ENCODE results near the gene RAB8A. TPM values are rescaled to one million over a fixed set of nuclear protein-coding genes. Genes with fewer than 3 reads are reported as not detected.
A peak's percentile ranks its signal among the peaks of the same experiment; 100 is the strongest.
"Not testable (repeated sequence)": the region's sequence is repeated elsewhere in the genome, so short reads cannot be mapped to it uniquely, and the experiment has no call there.

Gene RAB8A
- total RNA-seq, 2 donors from 2014 or later: 28.2 to 29.8 TPM

- ATAC-seq (peak; percentile 14 to 20), DNase-seq (peak; percentile 72)
- intact Hi-C loops (cut with DNase I): loop anchor here in 1 of 2 donors (5.0 kb wide), 1 partner anchor 35 kb away; the partner anchor contains the start of gene RAB8A
Observed at GRCh38 chr19:16076958-16077611, 34.6 kb upstream of the RAB8A start.

DNA sequence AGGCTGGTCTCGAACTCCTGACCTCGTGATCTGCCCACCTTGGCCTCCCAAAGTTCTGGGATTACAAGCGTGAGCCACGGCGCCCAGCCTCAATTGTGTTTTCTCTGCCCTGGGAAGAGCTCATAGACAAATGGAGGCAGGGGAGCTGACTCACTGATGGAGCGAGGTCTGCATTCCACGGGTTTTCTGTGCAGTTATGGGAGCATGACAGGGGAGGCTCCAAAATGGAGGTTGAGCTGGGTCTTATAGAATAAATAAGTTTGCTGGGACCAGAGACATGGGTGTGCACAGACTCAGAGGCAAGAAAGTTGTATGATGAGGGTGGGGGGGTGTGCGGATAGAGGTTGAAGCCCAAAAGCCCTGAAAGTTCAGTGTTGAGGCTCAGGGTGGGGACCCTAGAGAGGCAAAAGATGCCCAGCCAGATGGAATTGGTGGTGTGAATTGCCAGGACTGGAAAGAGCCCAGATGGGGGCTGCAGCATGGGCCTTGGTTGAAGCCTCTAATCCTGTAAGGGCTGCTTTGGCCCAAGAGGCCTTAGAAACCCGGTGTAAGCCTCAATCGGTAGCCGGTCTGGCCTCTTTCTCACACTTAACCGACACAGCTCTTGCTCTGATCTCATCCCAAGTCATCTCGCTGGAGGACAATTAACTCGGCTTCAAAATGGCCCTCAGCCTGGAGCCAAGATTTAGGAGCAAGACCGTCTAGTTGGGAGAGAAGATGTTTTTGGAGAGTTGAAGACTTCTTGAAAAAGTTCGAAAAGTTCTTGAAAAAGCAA lies 33.5 kb upstream of the RAB8A start:
- no peak for ATAC-seq
- intact Hi-C loops (cut with DNase I): loop anchor here in 1 of 2 donors (5.0 kb wide), 1 partner anchor 34 kb away; the partner anchor contains the start of gene RAB8A
- no peak for DNase-seq

GRCh38 chr19:16078759-16079707 lies 32.7 kb upstream of the RAB8A start:
- ATAC-seq: peak; percentile 31 to 37
- DNase-seq: peak; percentile 76
- intact Hi-C loops (cut with DNase I): loop anchor here in 1 of 2 donors (5.0 kb wide), 1 partner anchor 33 kb away; the partner anchor contains the start of gene RAB8A

GRCh38 chr19:16084067-16084685 lies 27.5 kb upstream of the RAB8A start:
- no peak for DNase-seq
- no peak for ATAC-seq
- intact Hi-C loops (cut with DNase I): no loop called here

GRCh38 chr19:16085115-16085514 lies 26.6 kb upstream of the RAB8A start:
- intact Hi-C loops (cut with DNase I): no loop called here
- DNase-seq: no peak
- ATAC-seq: no peak

GRCh38 chr19:16087404-16087803 lies 24.3 kb upstream of the RAB8A start:
- intact Hi-C loops (cut with DNase I): not testable (repeated sequence)

GRCh38 chr19:16087940-16088339 lies 23.7 kb upstream of the RAB8A start:
- DNase-seq (no peak), ATAC-seq (peak; percentile 11 to 32)
- intact Hi-C loops (cut with DNase I): loop anchor here in 1 of 2 donors (2.0 kb wide), 1 partner anchor 17 kb away; no protein-coding TSS in a partner anchor

More at GRCh38 chr19:16087404-16087803, 24.3 kb upstream of the RAB8A start:
- not testable (repeated sequence) for DNase-seq, ATAC-seq

DNA sequence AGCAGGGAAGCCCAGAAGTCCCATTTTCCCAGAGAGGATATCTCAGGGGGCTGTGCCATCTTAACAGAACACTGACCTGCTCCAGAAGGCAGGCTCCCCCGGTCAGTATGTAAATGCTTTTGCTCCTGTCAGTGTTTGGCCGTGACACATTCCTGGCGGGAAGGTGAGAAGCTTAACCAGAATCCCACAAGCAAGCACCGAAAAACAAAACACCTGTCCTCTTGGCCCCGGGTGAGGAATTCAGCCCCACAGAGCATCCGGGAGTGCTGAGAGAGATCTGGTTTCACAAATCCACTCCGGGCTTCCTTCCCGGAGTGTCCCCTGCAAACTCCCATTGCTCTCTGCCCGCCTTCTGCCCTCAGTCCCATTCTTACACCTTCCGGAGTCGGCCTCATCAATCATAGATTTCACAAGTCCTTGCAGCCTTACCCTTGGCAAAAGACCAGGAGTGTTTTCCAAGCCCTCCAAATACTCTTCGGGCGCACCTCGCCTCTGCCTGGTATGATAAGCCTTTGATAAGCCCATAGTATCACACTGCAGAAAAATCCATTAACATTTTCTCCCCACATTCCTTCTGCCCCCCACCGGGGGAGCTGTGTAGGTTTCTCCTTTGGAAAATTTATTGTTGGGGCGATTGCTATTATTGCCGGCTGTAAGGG lies 23.2 kb upstream of the RAB8A start:
- ATAC-seq (peak in 1 of 2 donors; percentile 15), DNase-seq (no peak)
- intact Hi-C loops (cut with DNase I): loop anchor here in 1 of 2 donors (2.0 kb wide), 1 partner anchor 16 kb away; no protein-coding TSS in a partner anchor

DNA sequence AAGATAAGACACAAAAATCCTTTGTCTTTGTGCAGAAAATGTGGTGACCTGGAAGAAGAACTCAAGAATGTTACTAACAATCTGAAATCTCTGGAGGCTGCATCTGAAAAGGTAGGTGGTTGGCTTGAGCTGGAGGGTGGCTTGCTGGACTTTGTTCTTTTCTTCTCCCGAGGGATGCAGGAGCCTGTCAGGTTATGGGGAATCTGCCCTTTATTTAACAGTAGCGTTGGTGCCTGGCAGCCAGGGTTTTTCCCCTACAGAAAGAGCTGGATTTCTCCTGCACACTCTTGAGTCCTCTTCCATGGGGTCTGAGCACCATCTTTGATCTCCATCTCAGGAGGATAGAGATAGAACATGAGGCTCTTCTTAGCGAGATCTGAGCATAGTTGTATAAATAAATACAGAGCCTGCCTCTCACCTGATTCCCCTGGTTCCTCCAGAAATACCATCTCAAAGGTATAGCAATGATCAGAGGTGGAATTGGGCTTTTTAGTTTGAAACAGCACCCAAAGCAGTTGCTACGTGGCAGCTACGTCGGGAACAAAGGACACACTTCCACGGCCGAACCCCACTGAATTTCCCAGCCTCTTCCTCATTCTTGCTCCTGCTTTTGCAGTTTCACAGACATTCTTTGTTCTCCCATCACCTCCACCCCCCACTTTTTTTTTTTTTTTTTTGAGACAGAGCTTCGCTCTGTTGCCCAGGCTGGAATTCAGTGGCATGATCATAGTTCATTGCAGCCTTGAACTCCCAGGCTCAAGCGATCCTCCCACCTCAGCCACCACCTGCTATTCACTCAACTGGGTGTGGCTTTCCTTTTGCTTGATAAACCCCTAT lies 22.5 kb upstream of the RAB8A start:
- ATAC-seq (no peak), DNase-seq (no peak)
- intact Hi-C loops (cut with DNase I): loop anchor here in 1 of 2 donors (2.0 kb wide), 1 partner anchor 16 kb away; no protein-coding TSS in a partner anchor

GRCh38 chr19:16091546-16092475 lies 19.9 kb upstream of the RAB8A start:
- ATAC-seq (no peak), DNase-seq (no peak)
- intact Hi-C loops (cut with DNase I): no loop called here

GRCh38 chr19:16094360-16095070 lies 17.2 kb upstream of the RAB8A start:
- DNase-seq (no peak), ATAC-seq (peak in 1 of 2 donors; percentile 4)
- intact Hi-C loops (cut with DNase I): no loop called here

- DNase-seq (peak; percentile 59), ATAC-seq (peak; percentile 28 to 66)
- intact Hi-C loops (cut with DNase I): no loop called here
Observed at GRCh38 chr19:16095071-16095571, 16.6 kb upstream of the RAB8A start.

DNA sequence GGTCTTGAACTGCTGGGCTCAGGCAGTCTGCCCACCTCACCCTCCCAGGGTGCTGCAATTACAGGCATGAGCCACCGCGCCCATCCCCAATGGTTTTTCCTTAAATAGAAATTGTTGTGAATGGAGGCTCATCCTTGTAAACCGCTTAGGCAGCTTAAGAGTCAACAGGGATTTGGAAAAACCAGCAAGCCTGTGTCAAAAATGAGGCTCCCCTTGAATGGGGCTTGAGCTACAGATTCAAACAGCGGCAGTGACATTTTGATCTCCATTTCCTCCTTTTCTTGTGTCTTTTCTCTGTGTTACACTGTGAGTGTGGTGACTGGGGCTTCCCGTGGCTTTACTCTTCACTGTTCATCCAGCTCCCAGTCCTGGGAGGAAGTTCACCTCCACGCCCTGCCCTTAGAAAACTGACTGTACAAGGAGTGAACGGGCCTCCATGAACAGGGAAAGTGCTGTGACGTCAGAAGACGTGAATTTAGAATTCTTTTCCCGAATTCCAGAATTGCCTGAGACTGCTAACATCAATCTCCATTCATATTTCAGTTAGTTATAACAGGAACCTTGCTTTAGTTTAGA lies 15.3 kb upstream of the RAB8A start:
- DNase-seq (no peak), ATAC-seq (no peak)
- intact Hi-C loops (cut with DNase I): no loop called here

- intact Hi-C loops (cut with DNase I): no loop called here
- DNase-seq (no peak), ATAC-seq (no peak)
Observed at GRCh38 chr19:16098416-16098768, 13.3 kb upstream of the RAB8A start.

- DNase-seq (no peak), ATAC-seq (no peak)
- intact Hi-C loops (cut with DNase I): no loop called here
Observed at GRCh38 chr19:16098821-16099220, 12.9 kb upstream of the RAB8A start.

Data from left cardiac atrium (tissue), 4 donors.